IPS-18c (cell line): ENCODE measurements around the gene SLC25A42.

Experiments
- H3K4me3 ChIP-seq: 2 replicates; pipeline ENCODE4 v1.7.0; 2013; ENCODE audit warnings: low read depth, mild to moderate bottlenecking, low read length, moderate library complexity; ENCODE audit not compliant: insufficient read depth
- H3K9me3 ChIP-seq: one replicate; pipeline ENCODE4 v1.6.1; 2013; ENCODE audit warnings: mild to moderate bottlenecking, low read length, moderate library complexity; ENCODE audit not compliant: control insufficient read depth, insufficient read depth

The SLC25A42 gene

GRCh38 chr19:19043481-19043880 lies 20.3 kb upstream of the SLC25A42 start:
- no peak overlapping the region for H3K4me3 ChIP-seq
- H3K9me3 ChIP-seq: no peaks in the 10 kb centered on the region

GRCh38 chr19:19043881-19044280 lies 19.9 kb upstream of the SLC25A42 start:
- Histone ChIP-seq H3K4me3 (no peak overlapping the region), H3K9me3 (no peaks in the 10 kb centered on the region)

- Histone ChIP-seq H3K9me3 (no peaks in the 10 kb centered on the region), H3K4me3 (no peak overlapping the region)
These were observed 14.4 kb upstream of the SLC25A42 start for GRCh38 chr19:19049406-19049805.

- Histone ChIP-seq H3K4me3 (no peak overlapping the region), H3K9me3 (no peaks in the 10 kb centered on the region)
These were observed 13.7 kb upstream of the SLC25A42 start for GRCh38 chr19:19050104-19050503.

DNA sequence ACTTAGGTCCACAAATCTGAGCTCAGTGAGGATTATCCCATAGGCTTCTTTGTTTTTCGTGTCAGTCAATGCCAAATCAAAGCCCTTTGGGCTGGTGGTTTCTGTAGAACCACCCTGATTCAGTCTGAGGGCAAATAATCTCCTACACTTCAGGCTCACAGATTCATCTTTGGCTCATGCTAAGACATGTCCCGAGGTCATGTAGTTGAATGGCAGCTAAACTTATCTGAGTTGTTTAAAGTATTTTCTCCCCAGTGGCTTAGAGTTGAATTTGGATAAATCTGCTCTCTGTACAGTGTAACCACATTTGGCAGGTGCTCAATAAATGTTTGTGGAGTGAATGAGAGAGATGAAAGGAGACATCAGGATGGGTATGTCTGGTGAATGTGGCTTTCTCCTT lies 13.1 kb upstream of the SLC25A42 start:
- Histone ChIP-seq H3K4me3 (no peak overlapping the region), H3K9me3 (no peaks in the 10 kb centered on the region)

DNA sequence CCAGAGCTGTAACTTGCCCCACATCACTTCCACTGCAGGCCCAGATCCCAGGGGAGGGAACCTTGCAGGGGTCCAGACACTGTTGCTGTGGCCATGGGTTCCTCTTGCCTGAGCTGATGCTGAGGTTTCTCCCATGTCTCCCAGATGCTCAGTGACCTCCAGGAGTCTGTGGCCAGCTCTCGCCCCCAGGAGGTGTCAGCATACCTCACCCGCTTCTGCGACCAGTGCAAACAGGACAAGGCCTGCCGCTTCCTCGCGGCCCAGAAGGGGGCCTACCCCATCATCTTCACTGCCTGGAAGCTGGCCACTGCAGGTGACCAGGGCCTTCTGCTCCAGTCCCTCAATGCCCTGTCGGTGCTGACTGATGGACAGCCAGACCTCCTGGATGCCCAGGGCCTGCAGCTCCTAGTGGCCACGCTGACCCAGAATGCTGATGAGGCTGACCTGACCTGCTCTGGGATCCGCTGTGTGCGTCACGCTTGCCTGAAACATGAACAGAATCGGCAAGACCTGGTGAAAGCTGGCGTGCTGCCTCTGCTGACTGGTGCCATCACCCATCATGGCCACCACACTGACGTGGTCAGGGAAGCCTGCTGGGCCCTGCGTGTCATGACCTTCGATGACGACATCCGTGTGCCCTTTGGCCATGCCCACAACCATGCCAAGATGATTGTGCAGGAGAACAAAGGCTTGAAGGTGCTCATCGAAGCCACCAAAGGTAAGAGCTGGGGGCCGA lies 12.1 kb upstream of the SLC25A42 start:
- H3K4me3 ChIP-seq: no peak overlapping the region
- H3K9me3 ChIP-seq: no peaks in the 10 kb centered on the region

GRCh38 chr19:19052921-19053320 lies 10.9 kb upstream of the SLC25A42 start:
- H3K4me3 ChIP-seq: no peak overlapping the region
- H3K9me3 ChIP-seq: no peaks in the 10 kb centered on the region

DNA sequence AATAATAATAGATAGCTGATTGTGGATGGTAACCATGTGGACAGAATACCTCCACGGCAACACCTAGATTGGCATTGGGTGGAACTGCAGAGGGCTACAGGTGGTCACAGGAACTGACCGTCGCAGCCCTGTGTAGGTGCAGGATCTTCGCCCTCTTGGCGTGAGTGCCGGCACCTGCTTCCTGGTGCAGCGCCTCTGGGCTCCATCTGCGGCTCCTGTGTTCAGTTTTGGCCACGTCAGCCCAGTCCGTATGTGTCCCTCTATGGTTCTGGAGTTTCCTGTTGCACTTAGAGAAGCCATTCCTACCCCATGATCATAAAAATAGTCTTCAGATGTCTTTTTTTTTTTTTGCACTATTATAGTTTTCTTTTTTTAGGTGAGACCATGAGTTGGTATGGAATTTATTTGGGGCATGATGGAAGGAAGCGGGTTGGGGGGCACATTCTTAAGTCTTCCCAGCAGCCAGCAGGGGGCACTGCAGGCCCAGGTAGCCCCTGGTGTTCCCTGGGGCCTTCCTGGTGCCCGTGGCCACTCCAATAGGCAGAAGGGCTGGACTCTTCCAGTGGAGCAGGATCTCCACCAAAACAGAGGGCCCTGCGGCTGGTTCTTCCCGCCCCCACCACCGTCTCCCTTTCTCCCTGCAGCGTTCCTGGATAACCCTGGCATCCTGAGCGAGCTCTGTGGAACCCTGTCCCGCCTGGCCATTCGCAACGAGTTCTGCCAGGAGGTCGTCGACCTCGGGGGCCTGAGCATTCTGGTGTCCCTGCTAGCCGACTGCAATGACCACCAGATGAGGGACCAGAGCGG lies 10.1 kb upstream of the SLC25A42 start:
- no peak overlapping the region for H3K4me3 ChIP-seq

DNA sequence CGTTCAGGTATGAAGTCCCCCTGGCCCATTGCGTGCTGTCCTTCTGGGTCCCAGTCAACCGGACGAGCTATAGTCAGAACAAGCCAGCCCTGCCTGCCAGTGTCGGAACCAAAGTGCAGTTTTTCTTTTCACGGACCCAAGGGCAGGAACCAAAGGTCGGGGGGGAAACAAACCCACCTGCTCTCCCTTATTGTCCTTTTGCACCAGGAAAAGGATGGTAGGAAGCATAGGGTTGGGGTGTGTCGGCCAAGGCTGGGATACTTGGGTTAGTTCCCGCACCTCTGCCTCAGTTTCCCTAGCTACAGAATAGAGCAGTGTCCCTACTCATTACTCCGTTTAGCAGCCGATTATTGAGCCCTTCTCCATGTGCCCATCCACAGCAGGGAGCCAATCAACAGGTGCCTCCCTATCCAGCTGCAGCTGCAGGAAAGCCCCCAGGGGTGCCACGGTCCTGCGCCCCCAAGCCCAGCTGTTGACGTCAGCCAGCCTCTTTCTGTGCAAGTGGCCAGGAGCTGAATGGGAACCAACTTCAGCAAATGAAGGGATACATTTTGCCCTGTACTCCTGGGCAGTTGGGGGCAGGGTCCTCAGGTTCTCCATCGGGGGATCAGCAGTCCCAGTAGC lies 9.4 kb upstream of the SLC25A42 start:
- no peaks in the 10 kb centered on the region for H3K9me3 ChIP-seq
- H3K4me3 ChIP-seq: no peak overlapping the region

More for the DNA sequence above, 10.1 kb upstream of the SLC25A42 start:
- H3K9me3 ChIP-seq: no peaks in the 10 kb centered on the region

DNA sequence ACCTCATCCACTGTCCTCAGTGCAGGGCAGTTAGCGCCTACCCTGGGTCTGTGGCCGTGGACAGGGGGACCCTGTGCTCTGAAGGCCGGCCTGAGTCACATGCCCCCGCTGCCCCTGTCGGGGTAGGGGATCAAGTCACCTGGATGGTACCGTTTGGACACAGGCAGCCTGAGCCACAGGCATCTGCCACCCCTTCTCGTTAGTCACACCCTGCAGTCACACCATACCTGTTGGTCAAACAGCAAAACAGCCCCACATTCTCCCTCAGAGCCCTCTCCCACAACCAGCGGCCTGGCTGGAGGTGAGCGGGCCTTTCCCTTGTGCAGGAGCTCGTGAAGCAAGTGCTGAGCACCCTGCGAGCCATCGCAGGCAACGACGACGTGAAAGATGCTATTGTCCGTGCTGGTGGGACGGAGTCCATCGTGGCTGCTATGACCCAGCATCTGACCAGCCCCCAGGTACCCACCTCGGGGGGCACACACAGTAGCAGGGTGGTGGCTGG lies 8.8 kb upstream of the SLC25A42 start:
- H3K9me3 ChIP-seq: no peaks in the 10 kb centered on the region
- no peak overlapping the region for H3K4me3 ChIP-seq

DNA sequence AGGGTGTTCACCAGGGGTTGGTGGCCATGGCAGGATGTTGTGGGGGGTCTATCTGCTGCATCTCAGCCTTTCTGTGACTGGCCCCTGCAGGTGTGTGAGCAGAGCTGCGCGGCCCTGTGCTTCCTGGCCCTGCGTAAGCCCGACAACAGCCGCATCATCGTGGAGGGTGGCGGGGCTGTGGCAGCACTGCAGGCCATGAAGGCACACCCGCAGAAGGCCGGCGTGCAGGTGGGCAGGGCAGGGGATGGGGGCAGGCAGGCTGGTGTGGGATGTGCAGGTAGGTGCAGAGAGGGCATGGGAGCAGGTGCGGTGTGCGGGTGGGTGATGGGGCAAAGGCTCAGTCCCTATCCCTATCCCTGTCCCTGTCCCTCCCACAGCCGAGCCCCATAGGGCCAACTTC lies 8.1 kb upstream of the SLC25A42 start:
- no peaks in the 10 kb centered on the region for H3K9me3 ChIP-seq

DNA sequence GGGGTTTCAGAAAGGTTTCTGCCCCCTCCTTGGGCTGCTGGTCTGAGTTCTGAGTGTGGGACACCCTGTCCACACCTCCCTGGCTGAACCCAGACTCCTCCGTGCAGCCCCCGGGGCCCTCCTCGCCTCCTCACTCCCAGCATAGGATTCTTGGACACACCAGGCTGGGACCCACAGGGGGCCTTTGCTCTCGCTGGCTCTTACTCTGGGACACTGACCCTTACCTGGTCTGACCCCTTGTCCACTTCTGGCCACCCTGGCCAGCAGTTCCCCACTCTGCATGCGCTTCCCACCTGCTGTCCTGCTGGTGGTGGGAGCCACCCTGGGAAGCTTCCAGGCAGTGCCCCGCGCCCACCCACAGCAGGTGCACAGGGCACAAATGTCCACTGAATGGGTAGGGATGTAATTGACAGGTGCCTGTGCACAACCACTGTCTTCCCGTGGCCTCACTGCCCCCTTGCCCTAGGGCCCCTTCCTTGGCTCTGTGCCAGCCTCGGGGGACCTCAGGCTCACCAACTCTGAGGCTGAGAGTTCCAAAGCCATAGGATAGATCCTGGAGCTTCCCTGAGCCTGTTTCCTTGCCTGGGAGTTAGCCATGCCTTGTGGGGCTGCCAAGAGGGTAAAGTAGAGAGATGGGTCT lies 7.0 kb upstream of the SLC25A42 start:
- Histone ChIP-seq H3K4me3 (no peak overlapping the region), H3K9me3 (no peaks in the 10 kb centered on the region)

More for the DNA sequence above, 8.1 kb upstream of the SLC25A42 start:
- no peak overlapping the region for H3K4me3 ChIP-seq

DNA sequence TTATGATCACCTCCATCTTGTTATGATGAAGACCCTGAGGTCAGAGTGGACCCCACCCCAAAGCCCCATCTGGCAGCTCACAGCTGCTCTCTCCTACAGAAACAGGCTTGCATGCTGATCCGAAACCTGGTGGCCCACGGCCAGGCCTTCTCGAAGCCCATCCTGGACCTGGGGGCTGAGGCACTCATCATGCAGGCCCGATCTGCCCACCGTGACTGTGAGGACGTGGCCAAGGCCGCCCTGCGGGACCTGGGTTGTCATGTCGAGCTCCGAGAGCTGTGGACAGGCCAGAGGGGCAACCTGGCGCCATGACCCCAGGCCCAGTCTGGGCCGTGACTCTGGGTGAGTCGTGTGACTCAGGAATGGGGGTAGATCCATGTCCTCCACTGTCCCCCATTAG lies 6.5 kb upstream of the SLC25A42 start:
- Histone ChIP-seq H3K9me3 (no peaks in the 10 kb centered on the region), H3K4me3 (no peak overlapping the region)

DNA sequence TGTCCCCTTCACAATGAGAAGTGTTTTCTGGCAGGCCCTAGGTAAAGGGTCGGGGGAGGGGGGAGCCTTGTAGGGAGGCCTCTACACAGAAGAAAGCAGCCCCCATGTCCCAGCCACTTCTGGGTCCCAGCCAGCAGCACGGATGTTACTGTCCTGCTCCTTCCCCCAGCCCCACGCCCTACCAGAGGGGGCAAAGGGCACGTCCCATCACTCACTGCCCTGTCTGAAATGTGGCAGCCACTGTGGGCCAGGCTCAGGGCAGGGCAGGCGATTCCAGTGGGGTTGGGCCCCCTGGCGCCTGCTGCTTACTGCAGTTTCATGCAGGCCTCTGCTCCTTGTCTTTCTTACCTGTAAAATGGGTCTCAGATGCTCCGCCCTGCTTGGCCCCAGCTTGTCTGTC lies 6.1 kb upstream of the SLC25A42 start:
- Histone ChIP-seq H3K9me3 (no peaks in the 10 kb centered on the region), H3K4me3 (no peak overlapping the region)

DNA sequence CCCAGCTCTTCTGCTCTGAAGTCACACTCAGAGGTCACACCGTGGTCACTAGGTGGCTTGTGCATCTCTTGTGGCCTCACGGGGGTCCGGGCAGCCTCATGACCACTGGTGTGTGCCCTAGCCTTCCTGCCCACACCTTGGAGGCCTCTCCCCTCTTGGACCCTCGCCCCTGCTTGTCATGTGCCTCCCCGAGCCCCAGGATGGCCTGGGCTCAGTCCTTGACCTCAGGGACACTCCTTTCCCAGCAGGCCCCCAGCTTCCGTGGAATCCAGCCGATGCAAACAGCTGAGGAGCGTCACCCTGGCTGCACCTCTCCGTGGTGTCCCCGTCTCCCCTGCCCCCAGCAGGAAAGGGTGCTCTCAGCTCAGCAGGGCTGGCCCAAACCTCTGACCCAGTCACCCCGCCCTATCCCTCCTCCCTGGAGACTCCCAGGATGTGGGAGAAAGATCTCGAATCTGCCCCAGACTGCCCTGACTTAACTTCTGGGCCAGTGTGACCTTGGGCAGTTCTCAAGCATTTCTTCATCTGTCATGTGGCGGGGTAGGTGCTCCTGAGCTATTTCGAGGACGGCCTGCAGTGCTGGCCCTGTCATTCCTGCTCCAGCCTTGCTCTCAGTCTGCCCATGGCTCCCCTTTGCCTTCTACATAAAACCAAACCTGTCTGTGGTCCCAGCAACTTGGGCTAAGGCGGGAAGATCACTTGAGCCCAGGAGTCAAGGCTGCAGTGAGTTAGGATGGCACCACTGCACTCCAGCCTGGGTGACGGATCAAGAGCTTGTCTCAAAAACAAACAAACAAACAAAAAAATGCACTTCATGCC lies 4.6 kb upstream of the SLC25A42 start:
- H3K4me3 ChIP-seq: no peak overlapping the region
- H3K9me3 ChIP-seq: no peaks in the 10 kb centered on the region

- H3K4me3 ChIP-seq: no peak overlapping the region
These were observed 3.8 kb upstream of the SLC25A42 start for GRCh38 chr19:19059837-19060611.

More at GRCh38 chr19:19059837-19060611, 3.8 kb upstream of the SLC25A42 start:
- H3K9me3 ChIP-seq: no peaks in the 10 kb centered on the region
